ENCODE results near the gene SESTD1.

SESTD1 gene

DNA sequence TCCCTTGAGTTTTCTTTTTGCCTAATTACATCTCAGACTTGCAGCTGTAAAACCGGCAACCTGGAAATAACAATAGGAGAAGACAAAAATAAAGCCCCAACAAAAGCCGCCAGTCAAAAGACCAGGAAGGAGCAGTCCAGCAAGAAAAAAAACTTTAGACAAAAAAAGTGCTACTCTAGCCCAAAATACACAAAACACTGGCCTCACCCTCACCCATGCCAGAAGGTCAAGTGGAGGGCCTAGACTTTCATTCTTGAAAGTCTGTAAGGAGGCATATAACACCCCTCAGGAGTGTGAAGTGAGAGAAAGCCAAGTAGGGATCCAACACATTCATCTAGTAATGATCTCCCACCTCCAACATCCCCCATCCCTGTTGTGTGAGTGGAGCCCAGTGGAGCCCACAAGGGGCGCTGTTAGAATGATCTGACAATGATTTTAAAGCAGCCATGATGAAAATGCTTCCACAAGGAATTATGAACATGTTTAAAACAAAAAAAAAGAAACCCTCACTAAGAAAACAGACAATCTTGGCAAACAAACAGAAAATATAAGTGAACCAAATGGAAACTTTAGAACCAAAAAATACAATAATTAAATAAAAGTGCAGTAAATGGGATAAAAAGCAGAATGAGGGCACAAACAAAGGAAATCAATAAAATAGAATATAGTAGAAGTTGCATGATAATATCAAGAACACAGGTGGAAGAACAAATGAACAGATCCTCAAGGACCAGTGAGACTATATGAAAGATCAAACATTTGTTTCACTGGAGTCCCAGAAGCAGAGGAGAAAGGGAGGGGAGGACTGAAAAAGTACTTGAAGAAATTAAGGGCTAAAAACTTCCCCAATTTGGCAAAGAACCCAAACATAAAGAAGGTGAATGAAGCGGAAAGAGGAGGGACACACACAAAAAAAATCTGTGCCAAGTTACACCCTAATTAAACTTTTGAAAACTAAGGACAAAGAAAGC, 23.9 kb downstream of the SESTD1 start:
- no peak for DNase-seq
- Histone ChIP-seq H3K36me3 (no peaks in the 10 kb centered on the region), H3K27me3 (no peaks in the 10 kb centered on the region), H3K4me1 (peaks cover 3 to 51% (median 25%) of the 10 kb centered on the region in 4 donors), H3K4me3 (no peak overlapping the region), H3K27ac (no peak overlapping the region), H3K9me3 (no peaks in the 10 kb centered on the region)
- intact Hi-C loops (cut with DNase I; ENCODE audit: low total_unique reads): no loop called here
- TF ChIP-seq, protein P1, sequence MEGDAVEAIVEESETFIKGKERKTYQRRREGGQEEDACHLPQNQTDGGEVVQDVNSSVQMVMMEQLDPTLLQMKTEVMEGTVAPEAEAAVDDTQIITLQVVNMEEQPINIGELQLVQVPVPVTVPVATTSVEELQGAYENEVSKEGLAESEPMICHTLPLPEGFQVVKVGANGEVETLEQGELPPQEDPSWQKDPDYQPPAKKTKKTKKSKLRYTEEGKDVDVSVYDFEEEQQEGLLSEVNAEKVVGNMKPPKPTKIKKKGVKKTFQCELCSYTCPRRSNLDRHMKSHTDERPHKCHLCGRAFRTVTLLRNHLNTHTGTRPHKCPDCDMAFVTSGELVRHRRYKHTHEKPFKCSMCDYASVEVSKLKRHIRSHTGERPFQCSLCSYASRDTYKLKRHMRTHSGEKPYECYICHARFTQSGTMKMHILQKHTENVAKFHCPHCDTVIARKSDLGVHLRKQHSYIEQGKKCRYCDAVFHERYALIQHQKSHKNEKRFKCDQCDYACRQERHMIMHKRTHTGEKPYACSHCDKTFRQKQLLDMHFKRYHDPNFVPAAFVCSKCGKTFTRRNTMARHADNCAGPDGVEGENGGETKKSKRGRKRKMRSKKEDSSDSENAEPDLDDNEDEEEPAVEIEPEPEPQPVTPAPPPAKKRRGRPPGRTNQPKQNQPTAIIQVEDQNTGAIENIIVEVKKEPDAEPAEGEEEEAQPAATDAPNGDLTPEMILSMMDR (IDR thresholded peaks at IDR 0.05): no peak

DNA sequence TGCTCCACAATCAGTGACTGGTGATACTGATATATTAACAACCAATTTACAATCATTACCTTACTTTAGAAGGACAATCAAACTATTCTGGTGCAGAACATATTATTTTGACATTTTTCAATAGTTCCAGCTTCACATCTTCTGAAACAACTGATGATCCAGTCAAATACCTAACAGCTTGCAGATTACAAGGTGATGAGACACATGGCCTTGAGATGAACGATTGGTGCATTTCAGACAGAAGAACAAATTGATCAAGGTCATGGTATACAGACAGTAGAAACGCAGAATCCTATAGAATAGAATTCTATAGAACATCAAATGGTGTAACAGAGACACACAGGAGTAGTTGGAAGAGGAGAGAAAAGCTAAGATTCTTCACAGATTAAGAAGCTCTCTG, 24.8 kb downstream of the SESTD1 start:
- Histone ChIP-seq H3K4me1 (peaks cover 3 to 60% (median 25%) of the 10 kb centered on the region in 4 donors), H3K27me3 (no peaks in the 10 kb centered on the region)

DNA sequence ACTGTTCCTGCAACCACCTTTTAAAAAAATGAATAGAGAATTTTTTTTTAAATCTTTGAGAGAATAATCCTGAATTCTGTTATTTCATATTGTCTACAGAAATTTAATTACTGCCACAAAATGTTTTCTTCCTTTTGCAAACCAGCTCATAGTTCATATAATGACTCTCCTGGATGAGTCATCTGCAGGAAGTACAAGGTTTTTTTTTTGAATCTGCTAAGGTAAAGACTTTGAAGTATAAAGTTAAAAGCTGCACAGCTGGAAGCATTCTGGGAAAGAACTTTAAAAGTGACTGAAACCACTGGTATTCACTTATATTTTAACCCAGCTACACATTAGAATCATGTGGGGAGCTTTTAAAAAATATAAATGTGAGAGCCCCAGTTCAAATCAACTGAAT, 25.4 kb downstream of the SESTD1 start:
- TF ChIP-seq, protein P1 (IDR thresholded peaks at IDR 0.05): no peak
- intact Hi-C loops (cut with DNase I; ENCODE audit: low total_unique reads): no loop called here
- no peak overlapping the region for H3K27ac ChIP-seq
- H3K9me3 ChIP-seq: no peaks in the 10 kb centered on the region
- peaks cover 3 to 65% (median 25%) of the 10 kb centered on the region in 4 donors for H3K4me1 ChIP-seq
- no peaks in the 10 kb centered on the region for H3K36me3 ChIP-seq
- H3K27me3 ChIP-seq: no peaks in the 10 kb centered on the region
- no peak for DNase-seq
- H3K4me3 ChIP-seq: no peak overlapping the region

More for the DNA sequence above, 24.8 kb downstream of the SESTD1 start:
- no peaks in the 10 kb centered on the region for H3K36me3 ChIP-seq
- intact Hi-C loops (cut with DNase I; ENCODE audit: low total_unique reads): no loop called here
- H3K9me3 ChIP-seq: no peaks in the 10 kb centered on the region
- H3K4me3 ChIP-seq: no peak overlapping the region
- TF ChIP-seq, protein P1 (IDR thresholded peaks at IDR 0.05): no peak
- H3K27ac ChIP-seq: no peak overlapping the region
- DNase-seq: no peak

DNA sequence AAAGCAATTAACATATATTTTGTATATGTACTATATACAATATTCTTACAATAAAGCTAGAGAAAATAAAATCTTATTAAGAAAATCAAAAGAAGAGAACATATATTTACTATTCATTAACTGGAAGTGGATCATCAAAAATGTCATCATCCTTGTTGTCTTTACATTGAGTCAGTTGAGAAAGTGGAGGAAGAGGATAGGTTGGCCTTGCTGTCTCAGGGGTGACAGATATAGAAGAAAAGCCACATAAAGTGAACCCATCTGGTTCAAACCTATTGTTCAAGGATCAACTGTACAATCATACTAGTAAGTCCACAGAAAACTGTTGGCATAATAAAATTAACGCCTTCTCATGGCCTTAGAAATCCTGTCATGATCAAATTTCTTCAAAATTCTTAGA, 26.6 kb downstream of the SESTD1 start:
- Histone ChIP-seq H3K36me3 (no peaks in the 10 kb centered on the region), H3K27ac (no peak overlapping the region), H3K9me3 (no peaks in the 10 kb centered on the region), H3K4me3 (no peak overlapping the region), H3K27me3 (no peaks in the 10 kb centered on the region), H3K4me1 (peaks cover 3 to 74% (median 25%) of the 10 kb centered on the region in 4 donors)
- intact Hi-C loops (cut with DNase I; ENCODE audit: low total_unique reads): no loop called here
- TF ChIP-seq, protein P1 (IDR thresholded peaks at IDR 0.05): no peak
- no peak for DNase-seq

DNA sequence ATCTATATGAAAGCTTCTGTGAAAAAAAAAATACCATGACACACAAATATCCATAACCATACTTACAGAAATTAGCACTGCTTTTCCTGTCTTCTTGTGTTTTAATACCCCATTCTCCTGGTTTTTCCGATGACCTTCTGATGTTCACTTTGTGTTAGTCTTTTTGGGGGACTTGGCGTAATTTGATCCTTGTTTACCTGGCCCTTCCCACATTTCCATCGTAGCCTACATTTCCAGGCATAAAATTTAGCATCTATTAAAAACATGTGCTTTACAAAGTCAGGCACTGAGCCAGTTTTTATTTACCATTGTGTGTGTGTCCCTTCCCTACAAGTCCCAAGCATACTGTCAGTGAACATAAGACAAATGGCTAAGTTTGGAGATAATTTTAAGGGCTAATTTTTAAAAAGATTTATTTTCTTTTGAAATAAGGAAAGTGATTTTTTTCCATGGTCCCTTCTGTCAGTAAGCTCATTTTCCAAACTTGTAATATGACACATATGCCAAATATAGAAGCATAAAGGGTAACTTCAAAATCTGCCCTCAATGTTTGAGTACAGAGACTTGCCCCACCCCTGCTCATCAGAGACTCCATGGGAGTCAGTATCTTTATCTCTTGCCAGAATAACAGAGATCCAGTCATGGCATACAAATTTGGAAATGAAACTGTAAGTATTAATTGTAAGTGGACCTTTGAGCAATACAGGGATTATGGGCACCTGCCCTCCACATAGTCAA, 27.3 kb downstream of the SESTD1 start:
- no peak for DNase-seq
- TF ChIP-seq, protein P1 (IDR thresholded peaks at IDR 0.05): no peak
- Histone ChIP-seq H3K27me3 (no peaks in the 10 kb centered on the region), H3K36me3 (no peaks in the 10 kb centered on the region), H3K4me3 (no peak overlapping the region), H3K4me1 (peaks cover 3 to 74% (median 25%) of the 10 kb centered on the region in 4 donors), H3K27ac (no peak overlapping the region), H3K9me3 (no peaks in the 10 kb centered on the region)
- intact Hi-C loops (cut with DNase I; ENCODE audit: low total_unique reads): no loop called here

Data from tibial artery (tissue), 4 donors.